Stimulated activated naive CD8-positive, alpha-beta T cell treated with anti-CD3 and anti-CD28 coated beads, Interleukin-15, Interleukin-2, amounts not matched to agents 100 U/mL and 50 U/mL, for 24 hours (primary cell): ENCODE results near the gene RSPO3.
A peak's percentile ranks its signal among the peaks of the same experiment; 100 is the strongest.
"Not testable (repeated sequence)": the region's sequence is repeated elsewhere in the genome, so short reads cannot be mapped to it uniquely, and the experiment has no call there.

Experiments
- ATAC-seq: fragments of 150-1000 bp; cut with Tn5 transposase; one replicate; pipeline ENCODE4 v1.10.0; 2021
- DNase-seq: peaks from one replicate; pipeline ENCODE4 v3.0.0; 2021

The RSPO3 gene

GRCh38 chr6:127118298-127119101 lies at the start of gene RSPO3:
Gene RSPO3 (plus strand): TSS chr6:127118671. CDS start chr6:127119193, 522 bp downstream.
- ATAC-seq: peak; percentile 20
- DNase-seq: peak; percentile 21

- DNase-seq (no peak), ATAC-seq (no peak)
Observed at GRCh38 chr6:127069659-127070279, 48.7 kb upstream of the RSPO3 start.

- DNase-seq (no peak), ATAC-seq (no peak)
Observed at GRCh38 chr6:127073222-127073621, 45.2 kb upstream of the RSPO3 start.

- no peak for ATAC-seq
- DNase-seq: no peak
Observed at GRCh38 chr6:127076466-127076865, 42.0 kb upstream of the RSPO3 start.

- DNase-seq (no peak), ATAC-seq (no peak)
Observed at GRCh38 chr6:127077886-127078285, 40.6 kb upstream of the RSPO3 start.

GRCh38 chr6:127078669-127079068 lies 39.8 kb upstream of the RSPO3 start:
- ATAC-seq (no peak), DNase-seq (no peak)

- ATAC-seq (no peak), DNase-seq (no peak)
Observed at GRCh38 chr6:127079681-127080080, 38.8 kb upstream of the RSPO3 start.

GRCh38 chr6:127080081-127080480 lies 38.4 kb upstream of the RSPO3 start:
- ATAC-seq (no peak), DNase-seq (no peak)

GRCh38 chr6:127083231-127083962 lies 35.1 kb upstream of the RSPO3 start:
- no peak for DNase-seq
- ATAC-seq: no peak

- ATAC-seq: no peak
- DNase-seq: no peak
Observed at GRCh38 chr6:127083963-127084310, 34.5 kb upstream of the RSPO3 start.

GRCh38 chr6:127085181-127085580 lies 33.3 kb upstream of the RSPO3 start:
- DNase-seq: no peak
- ATAC-seq: no peak

GRCh38 chr6:127090051-127090450 lies 28.4 kb upstream of the RSPO3 start:
- no peak for DNase-seq
- no peak for ATAC-seq

- DNase-seq (no peak), ATAC-seq (no peak)
Observed at GRCh38 chr6:127092466-127092865, 26.0 kb upstream of the RSPO3 start.

- ATAC-seq (no peak), DNase-seq (no peak)
Observed at GRCh38 chr6:127094791-127095190, 23.7 kb upstream of the RSPO3 start.

- DNase-seq (no peak), ATAC-seq (no peak)
Observed at GRCh38 chr6:127096167-127096566, 22.3 kb upstream of the RSPO3 start.

- ATAC-seq, DNase-seq: not testable (repeated sequence)
Observed at GRCh38 chr6:127097442-127097841, 21.0 kb upstream of the RSPO3 start.

- ATAC-seq (no peak), DNase-seq (no peak)
Observed at GRCh38 chr6:127100510-127101140, 17.8 kb upstream of the RSPO3 start.

GRCh38 chr6:127102299-127102698 lies 16.2 kb upstream of the RSPO3 start:
- DNase-seq (no peak), ATAC-seq (no peak)

GRCh38 chr6:127102859-127103258 lies 15.6 kb upstream of the RSPO3 start:
- DNase-seq: no peak
- ATAC-seq: no peak

GRCh38 chr6:127103482-127103881 lies 15.0 kb upstream of the RSPO3 start:
- DNase-seq (no peak), ATAC-seq (no peak)

- DNase-seq (no peak), ATAC-seq (no peak)
Observed at GRCh38 chr6:127107916-127108315, 10.6 kb upstream of the RSPO3 start.

- DNase-seq (no peak), ATAC-seq (no peak)
Observed at GRCh38 chr6:127110712-127111111, 7.8 kb upstream of the RSPO3 start.

- ATAC-seq: no peak
- no peak for DNase-seq
Observed at GRCh38 chr6:127111526-127111925, 6.9 kb upstream of the RSPO3 start.
